ENCODE measurements around the gene RALGAPB. TPM values are rescaled to one million over a fixed set of nuclear protein-coding genes. Genes with fewer than 3 reads are reported as not detected.

RALGAPB gene
- total RNA-seq, 1 donor from 2014 or later, result 24.4 TPM

DNA sequence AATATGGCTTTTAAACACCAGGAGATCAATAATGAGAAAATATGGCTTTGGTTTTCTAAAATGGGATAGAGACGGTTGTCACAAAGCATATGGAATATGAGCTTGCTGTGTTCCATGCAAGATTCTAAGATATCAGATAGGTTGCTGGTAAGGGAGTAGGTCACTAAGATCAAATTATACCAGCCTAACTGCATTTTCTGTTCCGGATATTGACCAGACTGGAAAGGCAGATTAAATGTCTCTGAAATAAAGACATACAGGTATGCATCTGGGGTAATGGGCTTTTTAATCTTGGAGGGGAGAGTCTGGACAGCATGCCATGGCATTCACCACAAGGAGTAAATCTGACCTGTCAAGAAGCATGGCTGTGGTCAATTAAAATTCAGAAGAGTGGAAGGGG, 73.1 kb downstream of the RALGAPB start:
- no peak for DNase-seq (ENCODE audit: low read depth, low spot score)

DNA sequence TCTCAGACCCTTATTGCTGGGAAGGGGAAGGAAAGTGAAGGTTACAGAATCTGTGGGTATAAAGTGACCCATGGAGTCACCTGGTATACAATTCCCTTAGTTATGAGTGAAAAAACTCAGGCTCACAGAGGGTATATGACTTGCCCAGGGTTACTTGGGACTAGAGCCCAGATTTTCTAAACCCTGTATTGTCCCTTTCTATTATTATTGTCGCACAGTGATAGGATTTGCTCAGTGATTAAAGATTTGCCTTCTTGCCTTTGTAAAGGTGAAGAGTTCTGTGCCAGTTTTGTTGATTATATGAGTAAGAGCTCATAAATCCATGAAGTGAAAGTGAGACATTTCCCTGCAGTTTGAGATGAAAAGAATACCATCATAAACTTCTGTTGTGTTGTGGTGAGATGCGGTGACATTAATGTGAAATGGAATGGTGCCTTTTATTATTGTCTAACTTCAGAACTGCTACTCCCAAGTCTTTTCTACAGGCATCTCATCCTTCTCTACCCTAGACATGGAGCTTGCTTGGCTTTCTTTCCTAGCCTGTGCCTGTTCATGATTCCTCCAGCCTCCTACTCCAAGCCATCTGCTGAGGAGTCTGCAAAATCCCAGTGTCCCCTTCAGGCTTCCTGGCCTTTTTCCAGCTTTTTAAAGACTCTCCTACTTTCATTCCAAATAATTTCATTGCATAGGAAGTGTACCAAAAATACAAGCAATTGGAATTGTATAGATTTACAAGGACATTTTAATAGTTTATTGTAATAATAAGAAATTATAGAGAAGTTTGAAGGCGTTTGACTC, 74.8 kb downstream of the RALGAPB start:
- DNase-seq (ENCODE audit: low read depth, low spot score), result no peak

DNA sequence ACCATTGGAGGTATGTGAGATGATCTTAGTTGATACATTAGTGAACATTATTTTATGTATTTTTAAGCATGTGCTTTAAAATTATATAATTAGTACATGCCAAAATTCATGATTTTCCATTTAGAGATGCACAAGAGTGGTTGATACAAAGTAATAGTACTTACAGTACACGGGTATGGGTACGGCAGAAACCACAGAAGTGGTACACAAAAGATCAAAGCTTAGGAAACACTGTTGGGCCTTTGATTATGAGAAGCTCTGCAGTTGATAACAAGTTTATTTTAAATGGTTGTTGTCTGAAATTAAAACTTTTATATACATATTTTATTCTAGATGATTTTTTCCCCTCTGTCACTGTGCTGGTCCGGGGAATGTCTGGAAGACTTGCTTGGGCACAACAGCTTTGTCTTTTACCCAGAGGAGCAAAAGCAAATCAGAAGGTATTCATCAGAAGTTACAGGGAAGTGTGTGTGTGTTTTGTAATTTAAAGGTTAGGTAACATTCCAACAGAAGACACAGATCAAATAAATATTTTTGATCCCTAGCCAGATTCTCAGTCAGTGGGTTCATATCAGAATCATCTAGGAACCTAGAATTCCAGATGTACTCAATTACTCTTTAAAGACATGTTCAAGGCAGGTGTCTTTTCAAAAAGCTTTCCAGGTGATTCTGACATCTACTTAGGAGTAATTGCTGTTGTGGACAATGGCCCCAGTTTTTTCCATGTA, 75.9 kb downstream of the RALGAPB start:
- DNase-seq (ENCODE audit: low read depth, low spot score), result no peak

DNA sequence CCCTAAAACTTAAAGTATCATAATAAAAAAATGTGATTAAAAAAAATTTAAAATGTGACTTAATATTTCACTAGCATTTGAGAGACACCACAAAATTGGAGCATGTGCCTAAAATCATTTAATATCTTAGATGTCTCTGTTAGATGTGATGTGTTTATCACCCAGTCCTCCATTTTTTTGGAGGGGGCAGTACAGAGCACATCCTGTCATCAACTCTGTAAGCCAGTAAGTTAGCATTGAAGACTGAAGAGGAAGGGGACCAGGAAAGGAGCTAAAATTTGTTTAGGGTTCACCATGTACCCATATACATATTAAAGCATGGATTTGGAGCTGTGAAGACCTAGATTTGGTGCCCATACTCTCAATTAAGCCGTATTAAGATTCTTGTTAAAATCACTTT, 77.6 kb downstream of the RALGAPB start:
- DNase-seq (ENCODE audit: low read depth, low spot score), result no peak

DNA sequence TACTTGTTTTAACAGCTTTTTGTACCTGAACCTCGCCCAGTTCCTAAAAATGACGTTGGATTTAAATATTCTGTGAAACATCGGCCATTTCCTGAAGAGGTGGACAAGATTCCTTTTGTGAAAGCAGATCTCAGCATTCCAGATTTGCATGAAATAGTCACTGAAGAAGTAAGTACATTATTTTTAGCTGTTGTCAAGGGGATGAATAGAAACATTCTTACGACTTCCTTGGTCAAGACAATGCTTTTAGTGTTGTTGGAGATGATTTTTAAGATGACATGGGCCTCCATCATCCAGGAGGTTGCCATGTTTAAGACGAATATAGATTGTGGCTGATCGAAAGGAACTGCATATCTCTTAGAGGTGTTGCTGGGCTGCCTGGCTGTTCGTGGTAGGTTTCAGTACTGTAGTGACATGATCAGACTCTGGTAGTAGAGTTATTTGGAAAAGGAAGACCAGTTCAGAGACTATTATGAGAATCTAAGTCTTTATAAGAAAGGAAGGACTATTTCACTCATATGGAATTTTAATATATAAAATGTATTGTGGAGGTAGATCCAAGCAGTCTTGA, 78.5 kb downstream of the RALGAPB start:
- no peak for DNase-seq (ENCODE audit: low read depth, low spot score)

DNA sequence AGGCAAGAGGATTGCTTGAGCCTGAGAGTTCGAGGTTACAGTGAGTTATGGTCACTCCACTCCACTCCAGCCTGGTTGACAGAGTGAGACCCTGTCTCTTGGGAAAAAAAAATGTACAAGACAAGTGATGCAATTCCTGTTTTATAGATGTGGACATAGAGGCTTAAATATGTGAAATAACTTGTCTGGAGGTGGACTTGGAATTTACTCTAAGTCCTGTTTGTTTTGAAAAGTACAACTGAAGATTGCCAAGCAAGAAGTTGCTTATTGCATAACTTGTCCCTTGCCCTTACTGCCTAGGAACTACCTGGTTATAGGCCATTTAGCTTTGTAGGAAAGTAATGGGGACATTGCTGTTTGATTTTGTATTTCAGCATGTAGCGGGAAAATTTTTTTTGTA, 82.3 kb downstream of the RALGAPB start:
- DNase-seq (ENCODE audit: low read depth, low spot score), result no peak

DNA sequence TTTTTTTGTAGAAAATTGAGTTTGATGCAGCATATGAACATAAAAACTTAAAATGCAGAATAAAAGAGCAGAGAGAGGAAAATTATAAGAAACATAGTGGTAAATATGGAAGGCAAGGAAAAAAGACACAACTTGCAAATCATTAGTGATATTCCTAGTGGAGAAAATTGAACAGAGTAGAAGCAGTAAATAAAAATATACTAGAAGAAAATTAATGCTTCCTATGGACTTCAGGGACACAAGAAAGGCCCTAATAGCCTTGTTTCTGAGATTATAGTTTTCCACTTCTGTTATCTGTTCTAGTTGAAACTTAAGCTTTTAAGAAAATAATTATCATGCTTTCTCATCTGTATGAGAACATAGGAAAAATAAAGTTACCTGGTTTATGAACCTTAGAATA, 82.8 kb downstream of the RALGAPB start:
- DNase-seq (ENCODE audit: low read depth, low spot score), result no peak

DNA sequence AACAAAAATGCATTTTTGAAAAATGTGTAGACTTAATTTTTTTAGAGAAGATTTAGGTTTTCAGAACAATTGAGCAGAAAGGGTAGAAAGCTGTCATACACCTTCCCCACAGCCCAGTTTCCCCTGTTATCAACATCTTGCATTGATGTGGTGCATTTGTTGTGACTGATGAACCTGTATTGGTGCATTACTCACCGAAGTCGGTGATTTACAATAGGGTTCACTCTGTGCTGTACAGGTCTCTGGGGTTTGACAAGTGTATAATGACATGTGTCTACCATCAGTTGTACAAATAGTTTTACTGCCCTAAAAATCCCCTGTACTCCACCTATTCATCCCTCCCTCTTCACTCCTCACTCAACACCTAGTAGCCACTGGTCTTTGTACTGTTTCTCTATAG, 84.5 kb downstream of the RALGAPB start:
- no peak for DNase-seq (ENCODE audit: low read depth, low spot score)

DNA sequence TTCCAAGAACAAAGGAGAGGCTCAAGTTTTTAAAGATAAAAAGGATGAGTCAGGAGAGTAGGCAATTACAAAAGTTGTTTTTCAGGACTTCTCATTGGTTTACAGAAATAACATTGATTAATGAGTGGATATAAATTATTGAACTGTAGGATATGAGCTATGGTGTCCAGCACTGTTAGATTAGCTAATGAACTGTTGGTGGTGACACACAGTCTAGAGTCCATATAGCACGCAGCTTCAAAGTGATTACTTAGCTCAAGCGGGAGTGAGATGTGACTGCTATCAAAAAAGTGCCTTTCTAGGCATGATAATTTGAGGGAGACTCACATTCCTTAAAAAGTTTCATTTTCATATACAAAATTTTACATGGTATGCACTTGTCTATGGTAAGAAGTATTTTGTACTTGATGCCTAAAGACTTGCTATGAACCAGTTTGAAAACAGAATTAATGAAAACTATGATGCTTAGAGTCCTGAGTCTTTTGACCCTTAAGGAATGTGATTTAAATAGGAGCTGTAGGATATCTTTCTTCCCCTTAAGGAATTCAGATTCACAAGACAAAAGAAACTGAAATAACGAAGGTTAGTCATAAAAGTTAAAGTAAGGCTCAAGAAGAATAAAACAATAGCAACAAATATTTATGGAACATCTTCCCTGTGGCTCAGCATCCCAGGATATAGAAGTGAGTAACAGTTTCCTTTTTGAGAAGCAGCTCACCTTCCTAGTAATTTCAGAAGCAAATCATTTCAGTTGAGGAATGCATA, 86.1 kb downstream of the RALGAPB start:
- no peak for DNase-seq (ENCODE audit: low read depth, low spot score)

DNA sequence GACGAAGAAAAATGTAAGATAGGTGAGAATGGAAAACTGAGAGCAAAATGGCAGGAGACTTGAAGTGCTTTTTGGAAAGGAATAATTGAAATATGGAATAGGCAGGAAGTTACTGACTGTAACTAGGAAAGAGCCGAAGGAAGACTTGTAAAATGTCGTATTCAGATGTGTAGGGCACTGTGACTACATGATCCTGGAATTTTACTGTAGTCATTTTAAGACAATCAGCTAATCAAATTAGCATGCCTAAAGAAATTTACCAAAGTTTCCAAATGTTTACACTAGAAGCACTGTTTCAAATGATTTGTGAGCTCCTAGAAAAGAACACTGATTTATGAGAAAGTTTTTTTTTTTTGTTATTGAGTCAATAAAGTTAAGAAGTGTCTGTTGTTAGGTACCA, 87.1 kb downstream of the RALGAPB start:
- no peak for DNase-seq (ENCODE audit: low read depth, low spot score)

DNA sequence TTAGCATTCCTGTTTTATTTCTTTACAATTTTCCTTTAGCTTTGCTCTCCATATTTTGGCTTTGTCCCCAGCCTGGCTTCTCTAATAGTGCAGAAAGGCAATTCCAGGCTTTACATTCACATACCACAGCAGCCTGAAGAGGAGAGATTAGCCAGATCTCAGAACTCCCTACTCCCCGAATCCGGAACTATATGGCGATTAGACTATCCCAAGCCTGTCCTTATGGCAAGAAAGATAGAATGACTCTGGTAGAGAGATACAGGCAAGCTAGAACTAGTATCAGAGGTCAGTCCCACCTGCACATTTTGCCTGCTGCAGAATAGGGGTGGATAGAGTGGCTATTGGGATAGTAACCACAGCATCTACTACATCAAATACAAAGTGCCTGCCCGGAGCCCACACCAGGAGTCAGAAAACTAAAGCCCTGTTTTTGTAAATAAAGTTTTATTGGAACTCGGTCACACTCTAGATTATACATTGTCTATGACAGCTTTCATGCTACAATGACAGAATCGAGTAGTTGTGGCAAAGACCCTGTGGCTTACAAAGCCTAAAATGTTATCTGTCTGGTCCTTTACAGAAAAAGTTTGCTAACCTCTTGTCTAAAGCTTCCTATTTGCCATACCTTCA, 91.3 kb downstream of the RALGAPB start:
- no peak for DNase-seq (ENCODE audit: low read depth, low spot score)

DNA sequence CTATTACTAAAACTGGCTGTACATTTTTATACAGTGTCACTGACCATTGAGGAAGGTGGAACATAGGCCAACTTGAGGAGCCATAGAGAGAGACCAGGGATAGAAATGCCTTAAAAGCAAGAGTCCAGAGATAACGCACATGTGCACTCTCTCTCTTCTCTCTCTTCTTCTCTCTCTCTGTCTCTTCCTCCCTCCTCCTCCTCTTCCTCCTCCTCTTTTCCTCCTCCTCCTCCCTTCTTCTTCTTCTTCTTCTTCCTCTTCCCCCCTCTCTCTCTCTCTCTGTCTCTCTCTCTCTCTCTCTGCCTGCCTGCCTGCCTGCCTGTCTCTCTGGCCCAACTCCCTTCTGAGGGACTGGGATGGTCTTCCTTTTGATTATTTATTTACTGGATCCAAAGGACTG, 92.0 kb downstream of the RALGAPB start:
- DNase-seq (ENCODE audit: low read depth, low spot score), result no peak

DNA sequence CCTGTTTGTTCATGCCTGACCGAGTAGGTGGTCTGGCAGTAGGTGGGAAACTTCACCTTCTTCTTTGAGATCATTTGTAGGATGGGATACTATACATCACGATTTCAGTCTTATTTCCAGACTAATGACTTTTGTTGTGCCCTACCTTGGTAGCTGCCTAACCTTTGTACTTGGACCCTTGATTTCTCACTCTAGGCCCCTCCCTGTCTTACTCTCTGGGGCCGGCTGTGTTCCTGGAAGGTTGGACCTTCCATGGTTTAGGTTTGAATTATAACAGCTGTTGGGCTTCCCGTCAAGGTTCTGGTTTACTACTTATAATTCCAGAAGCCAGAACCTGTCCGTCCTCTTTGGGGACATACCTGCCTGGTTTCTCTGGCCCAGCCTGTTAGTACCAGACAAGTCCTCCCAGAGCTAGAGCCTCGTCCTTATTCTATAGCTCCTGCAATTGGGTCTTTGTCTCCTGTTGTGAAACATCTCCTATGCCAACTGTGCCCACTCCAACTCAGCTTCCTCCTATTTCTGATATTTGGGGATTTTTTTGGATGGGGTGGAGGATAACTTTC, 93.5 kb downstream of the RALGAPB start:
- no peak for DNase-seq (ENCODE audit: low read depth, low spot score)

DNA sequence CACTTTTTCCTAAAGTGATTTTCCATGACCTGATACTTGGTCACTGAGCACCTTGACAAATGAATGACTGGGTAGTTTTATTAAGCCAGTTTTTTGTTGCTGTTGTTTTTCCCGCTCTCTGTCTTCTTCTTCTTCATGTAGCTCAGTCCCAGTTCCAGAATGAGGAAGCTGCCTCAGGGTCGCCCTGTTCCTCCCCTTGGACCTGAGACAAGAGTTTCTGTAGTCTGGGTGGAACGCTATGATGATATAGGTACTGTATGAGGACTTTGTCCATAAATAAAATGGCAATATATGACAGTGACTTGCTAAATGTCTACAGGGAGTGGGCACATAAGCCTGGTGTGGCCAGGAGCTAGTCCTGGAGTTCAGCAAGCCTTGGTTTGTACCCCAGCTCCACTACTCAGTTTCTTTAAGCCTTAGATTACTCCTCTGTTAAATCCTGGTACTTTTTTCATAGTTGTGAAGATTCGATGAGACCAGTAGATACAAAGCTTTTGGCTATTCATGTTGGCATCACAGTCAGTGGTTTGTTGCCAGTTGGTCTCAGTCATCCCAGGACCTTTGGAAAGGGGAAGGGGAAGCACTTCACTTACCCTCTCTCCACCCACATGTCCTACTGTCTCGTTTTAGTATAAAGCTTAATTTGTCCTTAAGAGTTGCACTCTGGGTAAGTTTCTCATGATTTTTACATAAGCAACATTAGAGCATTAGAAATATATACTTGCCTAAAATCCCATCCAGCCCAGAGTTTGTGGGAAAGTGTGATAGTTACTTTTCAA, 97.3 kb downstream of the RALGAPB start:
- no peak for DNase-seq (ENCODE audit: low read depth, low spot score)

DNA sequence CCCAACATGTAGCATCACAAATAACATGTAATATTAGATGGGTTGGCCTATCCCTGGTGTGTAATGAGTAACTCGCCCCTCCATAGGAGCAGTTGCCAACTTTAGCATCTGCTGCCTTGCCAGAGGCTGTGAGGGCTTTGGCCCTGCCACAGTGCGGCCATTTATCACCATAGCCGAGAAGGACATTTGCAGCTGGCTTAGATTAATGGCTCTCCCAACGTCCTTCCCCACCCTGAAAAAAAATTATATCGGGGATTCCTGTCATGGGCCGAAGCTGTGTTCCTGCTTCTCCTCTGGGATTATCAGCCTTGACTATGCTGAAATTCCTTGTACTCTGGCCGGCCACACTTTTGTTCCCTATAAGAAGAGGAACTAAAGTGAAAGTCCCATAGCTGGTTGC, 100.8 kb downstream of the RALGAPB start:
- DNase-seq (ENCODE audit: low read depth, low spot score), result no peak

DNA sequence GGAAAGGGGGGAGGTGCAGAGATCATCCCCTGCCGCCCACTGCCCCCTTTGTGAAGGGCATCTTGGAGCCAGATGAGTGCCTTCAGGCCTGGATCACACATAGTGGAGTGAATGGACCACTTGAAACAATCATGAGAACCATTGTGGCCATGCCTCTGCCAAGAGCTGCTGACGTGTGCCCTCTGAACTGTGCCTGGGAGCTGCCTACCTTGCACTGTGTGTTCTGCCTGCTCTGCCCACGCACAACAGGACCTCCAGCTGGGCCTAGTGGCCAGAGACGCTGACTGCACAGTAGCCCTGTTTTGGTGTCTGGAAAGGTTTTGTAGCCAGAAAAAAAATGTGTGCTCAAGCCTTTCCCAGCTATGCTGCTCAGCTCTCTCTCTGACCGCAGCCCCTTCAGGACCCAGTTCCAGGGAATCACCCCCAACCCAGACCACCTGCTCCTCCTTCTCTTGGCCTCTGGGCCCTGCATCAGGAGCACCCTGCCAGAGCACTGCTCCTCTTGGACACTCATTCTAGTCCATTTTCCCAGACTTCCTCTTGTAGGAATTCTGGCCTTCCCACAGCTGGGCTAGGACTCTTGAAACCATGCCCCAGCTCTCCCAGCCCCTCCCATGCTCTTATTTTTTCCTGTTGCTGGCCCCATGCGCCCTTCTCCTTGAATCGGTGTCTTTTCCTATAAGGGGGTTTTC, 106.7 kb downstream of the RALGAPB start:
- no peak for DNase-seq (ENCODE audit: low read depth, low spot score)

DNA sequence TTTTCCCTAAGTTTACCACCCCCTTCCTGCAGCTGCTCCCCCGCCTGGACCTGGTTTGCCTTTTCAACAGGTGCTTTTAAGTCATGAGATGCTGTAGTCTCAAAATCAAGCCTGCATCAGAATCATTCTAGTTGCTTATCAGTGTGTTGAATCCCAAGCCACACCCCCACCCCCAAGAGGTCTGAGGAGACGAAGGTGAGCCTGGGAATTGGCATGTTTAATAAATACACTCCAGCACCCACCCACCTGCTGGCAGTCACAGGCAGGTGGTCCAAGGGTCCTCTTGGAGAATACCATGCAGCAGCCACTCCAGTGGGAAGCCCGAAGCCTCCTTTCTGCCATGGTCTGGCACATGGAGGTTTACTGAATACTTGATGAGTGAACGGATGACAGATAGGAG, 107.3 kb downstream of the RALGAPB start:
- no peak for DNase-seq (ENCODE audit: low read depth, low spot score)

DNA sequence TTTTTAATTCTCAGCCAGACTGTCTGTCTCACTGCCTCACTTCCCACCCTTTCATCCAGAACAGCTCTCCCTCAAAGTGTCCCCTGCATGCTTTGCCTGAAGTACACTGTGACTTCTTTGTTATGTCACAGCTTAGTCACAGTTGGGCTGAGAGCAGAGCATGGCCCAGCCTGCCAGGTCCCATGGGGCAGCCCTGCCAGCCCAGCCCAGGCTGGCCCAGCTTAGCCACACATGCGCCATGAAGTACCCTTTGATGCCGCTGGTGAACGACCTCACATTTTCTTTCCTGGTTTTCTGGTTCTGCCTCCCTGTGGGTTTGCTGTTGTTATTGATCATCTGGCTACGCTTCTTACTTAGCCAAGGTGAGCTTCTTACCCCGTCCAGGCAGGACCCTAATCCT, 108.4 kb downstream of the RALGAPB start, which contains the start of gene ADIG:
Gene ADIG (plus strand): TSS at position 185 of the 400 bp plus-strand sequence. CDS start 54 bp downstream, at position 239.
- no peak for DNase-seq (ENCODE audit: low read depth, low spot score)

DNA sequence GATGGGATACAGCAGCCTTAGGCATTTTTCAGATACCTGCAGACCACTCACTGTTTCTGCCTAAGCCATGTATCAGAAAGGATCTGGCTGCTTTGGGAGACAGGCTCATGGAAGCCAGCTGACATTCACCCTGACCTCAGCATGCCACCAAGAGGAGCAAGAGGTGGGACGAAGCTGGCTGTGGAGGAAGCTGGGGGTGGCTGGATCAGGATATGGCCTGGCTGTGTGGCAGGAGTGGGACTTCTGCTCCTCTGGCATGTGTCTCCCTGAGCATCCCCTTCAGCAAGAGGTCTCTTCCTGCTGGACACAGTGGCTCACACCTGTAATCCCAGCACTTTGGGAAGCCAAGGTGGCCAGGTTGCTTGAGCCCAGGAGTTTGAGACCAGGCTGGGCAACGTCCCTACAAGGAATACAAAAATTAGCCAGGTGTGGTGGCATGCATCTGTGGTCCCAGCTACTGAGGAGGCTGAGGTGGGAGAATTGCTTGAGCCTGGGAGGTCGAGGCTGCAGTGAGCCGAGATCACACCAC, 109.3 kb downstream of the RALGAPB start:
- no peak for DNase-seq (ENCODE audit: low read depth, low spot score)

Measured in pulmonary artery endothelial cell (primary cell).